Activated CD4-positive, alpha-beta T cell treated with anti-CD3 and anti-CD28 coated beads for 24 hours (primary cell): ENCODE data around the gene APBB2.

Experiments
- DNase-seq, 2 donors: peaks; one replicate each; pipeline ENCODE4 v3.0.0-alpha.2; 2020; ENCODE audit warnings: low read depth in 2 of 2

APBB2 gene

GRCh38 chr4:41103657-41104056 is 110.7 kb downstream of the APBB2 start:
- DNase-seq = no peak

GRCh38 chr4:41102414-41103092 is 111.8 kb downstream of the APBB2 start:
- DNase-seq = no peak

GRCh38 chr4:41098093-41099048 is 116.0 kb downstream of the APBB2 start:
- no peak for DNase-seq

GRCh38 chr4:41095973-41096372 is 118.4 kb downstream of the APBB2 start:
- DNase-seq = no peak

GRCh38 chr4:41095192-41095872 is 119.0 kb downstream of the APBB2 start:
- DNase-seq = no peak

GRCh38 chr4:41092128-41092527 is 122.2 kb downstream of the APBB2 start:
- DNase-seq = no peak

GRCh38 chr4:41081847-41082246 is 132.5 kb downstream of the APBB2 start:
- DNase-seq = no peak

- DNase-seq = no peak
These were observed 133.4 kb downstream of the APBB2 start for GRCh38 chr4:41080976-41081375.

GRCh38 chr4:41079881-41080560 is 134.3 kb downstream of the APBB2 start:
- no peak for DNase-seq

- no peak for DNase-seq
These were observed 136.7 kb downstream of the APBB2 start for GRCh38 chr4:41077628-41078027.

GRCh38 chr4:41076481-41076880 is 137.9 kb downstream of the APBB2 start:
- no peak for DNase-seq

- no peak for DNase-seq
These were observed 140.1 kb downstream of the APBB2 start for GRCh38 chr4:41074215-41074614.

GRCh38 chr4:41072021-41072777 is 142.1 kb downstream of the APBB2 start:
- DNase-seq = no peak

- no peak for DNase-seq
These were observed 143.6 kb downstream of the APBB2 start for GRCh38 chr4:41070516-41071281.

GRCh38 chr4:41069838-41070237 is 144.5 kb downstream of the APBB2 start:
- no peak for DNase-seq

- no peak for DNase-seq
These were observed 145.1 kb downstream of the APBB2 start for GRCh38 chr4:41069257-41069656.

- no peak for DNase-seq
These were observed 147.0 kb downstream of the APBB2 start for GRCh38 chr4:41067369-41067768.

GRCh38 chr4:41066049-41066448 is 148.3 kb downstream of the APBB2 start:
- DNase-seq = no peak

- DNase-seq = no peak
These were observed 148.8 kb downstream of the APBB2 start for GRCh38 chr4:41065434-41066006.

- DNase-seq = no peak
These were observed 149.4 kb downstream of the APBB2 start for GRCh38 chr4:41064953-41065352.
